NCI-H510A treated with DMSO at 0.1 percent for 48 hours (cell line): Measurements from ENCODE around the gene MILR1.
"Not testable (repeated sequence)": the region's sequence is repeated elsewhere in the genome, so short reads cannot be mapped to it uniquely, and the experiment has no call there.

Experiments used
- DNase-seq: peaks from one replicate; lab custom pipeline; 2025; lab: John Stamatoyannopoulos, UW

The MILR1 gene

GRCh38 chr17:64471440-64471839 is 22.5 kb downstream of the MILR1 start:
- no peak for DNase-seq

GRCh38 chr17:64472564-64472963 is 23.6 kb downstream of the MILR1 start:
- no peak for DNase-seq

- no peak for DNase-seq
These were observed 28.9 kb downstream of the MILR1 start for GRCh38 chr17:64477849-64478248.

- no peak for DNase-seq
These were observed 32.0 kb downstream of the MILR1 start for GRCh38 chr17:64480951-64481350.

- DNase-seq: no peak
These were observed 35.5 kb downstream of the MILR1 start for GRCh38 chr17:64484380-64484779.

GRCh38 chr17:64488301-64488700 is 39.4 kb downstream of the MILR1 start:
- DNase-seq: no peak

GRCh38 chr17:64491034-64491860 is 42.3 kb downstream of the MILR1 start:
- peak; percentile 52 for DNase-seq

- no peak for DNase-seq
These were observed 43.1 kb downstream of the MILR1 start for GRCh38 chr17:64491994-64492393.

- no peak for DNase-seq
These were observed 43.7 kb downstream of the MILR1 start for GRCh38 chr17:64492481-64493109.

GRCh38 chr17:64494121-64494520 is 45.2 kb downstream of the MILR1 start:
- no peak for DNase-seq

GRCh38 chr17:64495300-64495699 is 46.4 kb downstream of the MILR1 start:
- not testable (repeated sequence) for DNase-seq

GRCh38 chr17:64496348-64496785 is 47.5 kb downstream of the MILR1 start:
- no peak for DNase-seq

GRCh38 chr17:64496786-64497564 is 48.1 kb downstream of the MILR1 start, which contains the start of gene POLG2:
Gene POLG2, minus strand, starts transcription at chr17:64497054. Its CDS starts 86 bp downstream, at chr17:64496968.
- DNase-seq: peak; percentile 97

- peak; percentile 66 for DNase-seq
These were observed 48.7 kb downstream of the MILR1 start for GRCh38 chr17:64497565-64498035.

- DNase-seq: no peak
These were observed 49.6 kb downstream of the MILR1 start for GRCh38 chr17:64498308-64499203.

- peak; percentile 21 for DNase-seq
These were observed 51.0 kb downstream of the MILR1 start for GRCh38 chr17:64499805-64500486.

- no peak for DNase-seq
These were observed 51.6 kb downstream of the MILR1 start for GRCh38 chr17:64500487-64500859.

- no peak for DNase-seq
These were observed 52.2 kb downstream of the MILR1 start for GRCh38 chr17:64500862-64501765.

- no peak for DNase-seq
These were observed 53.1 kb downstream of the MILR1 start for GRCh38 chr17:64502021-64502420.

- no peak for DNase-seq
These were observed 53.9 kb downstream of the MILR1 start for GRCh38 chr17:64502809-64503208.
